ENCODE measurements around the gene TPRN. TPM values are rescaled to one million over a fixed set of nuclear protein-coding genes. Genes with fewer than 3 reads are reported as not detected.

The TPRN gene
- total RNA-seq, 1 experiment from 2014 or later: 20.3 TPM

GRCh38 chr9:137178201-137178938 lies 22.2 kb downstream of the TPRN start:
- Mint-ChIP-seq H3K9me3 (ENCODE audit: low read depth, unreplicated experiment) (no peaks in the 10 kb centered on the region), H3K27me3 (ENCODE audit: unreplicated experiment) (peaks cover 4% of the 10 kb centered on the region), H3K4me1 (ENCODE audit: low read depth, unreplicated experiment) (peaks cover 9% of the 10 kb centered on the region), H3K36me3 (ENCODE audit: insufficient read depth, unreplicated experiment) (peaks cover 11% of the 10 kb centered on the region), H3K4me3 (ENCODE audit: low read depth, unreplicated experiment) (no peak overlapping the region), H3K27ac (ENCODE audit: unreplicated experiment) (no peak overlapping the region)
- TF ChIP-seq CTCF (IDR thresholded peaks at IDR 0.05; ENCODE audit: unreplicated experiment): no peak
- no peak for DNase-seq
- no TSS peak for BruUV-seq (replicated peaks)
- CTCF ChIA-PET: no interaction called here
- intact Hi-C loops (cut with micrococcal nuclease; ENCODE audit: unreplicated experiment): loop anchor here (5.0 kb wide), 1 partner anchor 49 kb away; the partner anchor contains the start of genes CYSRT1 and RNF224

DNA sequence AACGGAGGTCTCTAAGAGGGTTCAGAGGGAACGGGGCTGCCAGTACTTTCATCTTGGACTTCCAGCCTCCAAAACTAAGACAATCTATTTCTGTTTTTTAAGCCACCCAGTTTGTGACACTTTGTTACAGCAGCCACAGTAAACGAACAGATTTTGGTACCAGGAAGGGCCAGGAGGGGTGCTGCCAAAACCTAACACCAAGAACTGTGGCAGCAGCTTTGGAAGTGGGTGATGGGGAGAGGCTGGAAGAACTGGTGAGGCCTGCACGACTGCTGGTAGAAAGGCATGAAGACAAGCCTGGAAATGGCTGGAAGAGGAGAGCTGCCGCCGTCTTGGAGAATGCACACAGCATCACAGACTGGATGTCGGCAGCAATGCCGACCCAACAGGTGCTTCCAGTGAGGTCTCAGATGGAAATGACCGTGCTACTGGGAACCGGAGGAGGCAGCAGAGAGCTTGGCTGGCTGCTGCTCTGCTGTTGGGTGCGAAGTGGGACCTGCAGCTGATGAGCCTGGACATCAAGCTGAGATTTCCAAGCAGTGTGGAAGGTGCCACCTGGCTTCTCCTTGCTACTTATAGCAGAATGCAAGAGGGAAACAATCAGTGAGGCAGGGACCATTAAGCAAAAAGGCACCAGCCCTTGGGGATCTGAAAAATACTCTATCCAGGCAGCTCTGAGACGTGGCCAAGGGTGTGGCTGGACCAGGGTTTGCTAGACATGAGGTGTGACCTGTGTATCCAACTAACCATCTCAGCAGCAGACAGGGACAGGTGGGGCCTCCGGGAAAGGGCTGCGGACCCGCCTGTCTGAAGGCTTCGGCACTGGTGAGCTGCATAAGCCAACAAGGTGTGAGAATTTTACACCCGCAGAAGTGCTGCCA lies 24.0 kb downstream of the TPRN start:
- Mint-ChIP-seq H3K4me3 (ENCODE audit: low read depth, unreplicated experiment) (no peak overlapping the region), H3K27ac (ENCODE audit: unreplicated experiment) (no peak overlapping the region), H3K27me3 (ENCODE audit: unreplicated experiment) (peaks cover 11% of the 10 kb centered on the region), H3K4me1 (ENCODE audit: low read depth, unreplicated experiment) (peaks cover 9% of the 10 kb centered on the region), H3K9me3 (ENCODE audit: low read depth, unreplicated experiment) (no peaks in the 10 kb centered on the region), H3K36me3 (ENCODE audit: insufficient read depth, unreplicated experiment) (peaks cover 8% of the 10 kb centered on the region)
- CTCF ChIA-PET: interaction anchor here (0.5 to 1.3 kb wide), 5 partner anchors 45 to 90 kb away, joined by 3 to 8 read pairs (median 3); partner anchors contain the start of gene RNF224
- BruUV-seq (replicated peaks): no TSS peak
- no peak for TF ChIP-seq CTCF (IDR thresholded peaks at IDR 0.05; ENCODE audit: unreplicated experiment)
- intact Hi-C loops (cut with micrococcal nuclease; ENCODE audit: unreplicated experiment): loop anchor here (5.0 kb wide), 1 partner anchor 51 kb away; the partner anchor contains the start of genes CYSRT1 and RNF224
- peak; percentile 51 for DNase-seq

DNA sequence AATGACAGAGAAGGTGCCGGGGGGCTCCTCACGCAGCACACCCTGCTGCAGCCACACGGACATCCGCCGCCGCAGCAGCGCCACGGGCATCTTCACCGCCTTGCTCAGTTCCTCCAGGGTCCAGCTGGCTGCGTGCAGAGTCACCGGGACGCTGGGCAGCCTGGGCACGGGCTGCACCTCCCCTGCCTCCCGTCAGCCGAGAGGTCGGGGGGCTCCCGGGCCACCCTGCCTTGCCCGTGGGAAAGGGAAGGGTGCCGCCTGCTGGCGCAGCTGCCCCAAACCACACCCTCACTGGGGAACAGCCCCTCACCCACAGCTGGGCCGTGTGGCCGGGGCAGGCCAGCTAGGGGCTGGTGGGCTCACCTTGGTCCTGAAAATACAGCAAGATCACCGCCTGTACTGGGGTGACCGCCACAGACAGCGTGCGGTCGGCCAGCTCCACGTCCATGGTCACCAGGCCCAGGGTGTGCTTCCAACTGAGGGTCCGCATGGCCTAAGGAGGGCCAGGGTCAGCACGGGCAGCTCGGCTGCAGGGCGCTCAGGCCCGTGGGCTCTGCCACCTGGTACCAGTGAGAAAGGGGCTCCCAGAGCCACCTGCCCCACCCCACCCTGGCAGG lies 25.1 kb downstream of the TPRN start:
- Mint-ChIP-seq H3K9me3 (ENCODE audit: low read depth, unreplicated experiment) (no peaks in the 10 kb centered on the region), H3K36me3 (ENCODE audit: insufficient read depth, unreplicated experiment) (peaks cover 13% of the 10 kb centered on the region), H3K4me3 (ENCODE audit: low read depth, unreplicated experiment) (no peak overlapping the region), H3K27ac (ENCODE audit: unreplicated experiment) (no peak overlapping the region), H3K27me3 (ENCODE audit: unreplicated experiment) (peaks cover 11% of the 10 kb centered on the region), H3K4me1 (ENCODE audit: low read depth, unreplicated experiment) (peaks cover 9% of the 10 kb centered on the region)
- DNase-seq: no peak
- no peak for TF ChIP-seq CTCF (IDR thresholded peaks at IDR 0.05; ENCODE audit: unreplicated experiment)
- CTCF ChIA-PET: interaction anchor here (0.8 kb wide), 1 partner anchor 52 kb away, joined by 3 read pairs; the partner anchor contains the start of gene RNF224
- no TSS peak for BruUV-seq (replicated peaks)
- intact Hi-C loops (cut with micrococcal nuclease; ENCODE audit: unreplicated experiment): loop anchor here (5.0 kb wide), 1 partner anchor 52 kb away; the partner anchor contains the start of genes CYSRT1 and RNF224

GRCh38 chr9:137174722-137175293 lies 25.7 kb downstream of the TPRN start:
- Mint-ChIP-seq H3K4me3 (ENCODE audit: low read depth, unreplicated experiment) (no peak overlapping the region), H3K36me3 (ENCODE audit: insufficient read depth, unreplicated experiment) (peaks cover 16% of the 10 kb centered on the region), H3K4me1 (ENCODE audit: low read depth, unreplicated experiment) (peaks cover 9% of the 10 kb centered on the region), H3K27ac (ENCODE audit: unreplicated experiment) (no peak overlapping the region), H3K9me3 (ENCODE audit: low read depth, unreplicated experiment) (no peaks in the 10 kb centered on the region), H3K27me3 (ENCODE audit: unreplicated experiment) (peaks cover 11% of the 10 kb centered on the region)
- no peak for TF ChIP-seq CTCF (IDR thresholded peaks at IDR 0.05; ENCODE audit: unreplicated experiment)
- no TSS peak for BruUV-seq (replicated peaks)
- intact Hi-C loops (cut with micrococcal nuclease; ENCODE audit: unreplicated experiment): loop anchor here (5.0 kb wide), 1 partner anchor 52 kb away; the partner anchor contains the start of genes CYSRT1 and RNF224
- CTCF ChIA-PET: interaction anchor here (0.6 to 0.8 kb wide), 2 partner anchors 24 to 53 kb away, joined by 3 to 4 read pairs; partner anchors contain the start of gene RNF224
- no peak for DNase-seq
